ENCODE data around the gene PTH.

PTH gene

DNA sequence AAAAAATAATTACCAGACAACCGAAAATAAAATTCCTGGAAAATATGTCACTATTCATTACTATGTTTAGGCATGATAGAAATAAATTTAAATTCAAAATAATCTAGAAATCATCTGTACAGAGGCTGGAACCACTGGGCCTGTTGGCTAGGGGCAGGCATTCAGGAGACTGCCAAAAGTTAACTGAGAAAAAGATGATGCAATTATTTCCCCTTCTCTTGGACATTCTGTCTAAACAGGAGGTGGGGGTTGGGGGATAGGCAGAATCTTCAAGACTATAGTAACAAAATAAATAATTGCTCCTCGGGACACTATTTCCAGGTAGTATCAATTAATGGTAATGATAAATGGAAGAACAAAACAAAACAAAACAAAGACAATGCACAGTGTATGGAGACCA lies 46.9 kb downstream of the PTH start:
- DNase-seq, result no peak

DNA sequence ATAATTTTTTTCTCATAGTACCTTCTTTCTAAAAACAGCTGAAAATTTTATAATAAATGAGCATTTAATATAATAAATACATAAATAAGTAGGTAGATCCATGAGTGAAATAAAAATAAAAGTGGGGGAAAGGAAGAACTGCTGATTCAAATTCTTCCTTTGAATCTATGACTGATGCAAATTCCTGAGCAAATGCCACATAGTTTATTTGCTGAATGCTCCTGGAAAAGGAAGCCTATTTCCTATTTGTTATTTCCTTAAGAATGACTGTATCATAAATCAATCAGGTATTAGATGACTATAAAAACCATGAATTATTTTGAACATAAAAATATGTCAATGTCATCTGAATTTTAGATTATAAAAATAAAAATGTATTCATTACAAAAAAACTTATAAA lies 49.4 kb downstream of the PTH start:
- DNase-seq, result no peak

DNA sequence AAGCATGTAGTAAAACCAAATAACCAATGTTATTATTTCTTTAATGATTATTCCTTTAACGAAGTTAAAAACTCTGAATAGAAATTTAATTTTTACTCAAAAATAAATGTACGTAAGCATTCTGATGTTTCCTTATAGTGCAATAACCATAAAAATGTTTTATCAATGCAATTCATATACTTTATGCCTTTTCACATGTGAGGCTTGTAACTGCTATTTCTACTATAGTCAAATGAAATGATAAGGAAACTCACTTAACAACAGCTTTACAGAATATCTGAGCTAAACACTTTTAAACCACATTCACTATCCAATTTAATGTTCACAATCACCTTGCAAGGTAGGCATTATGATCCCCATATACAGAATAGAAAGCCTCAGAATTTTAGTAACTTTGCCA lies 50.2 kb downstream of the PTH start:
- DNase-seq, result no peak

All from activated CD4-positive, alpha-beta T cell treated with anti-CD3 and anti-CD28 coated beads, Interleukin-2, amount 50 U/mL, for 4 hours (primary cell).